Cortex of kidney (tissue), 1 donor: Measurements from ENCODE around the gene ITGB3.
"Not testable (repeated sequence)": the region's sequence is repeated elsewhere in the genome, so short reads cannot be mapped to it uniquely, and the experiment has no call there.

Experiments used
- DNase-seq: peaks from one replicate; lab custom pipeline; 2025; lab: John Stamatoyannopoulos, UW

Gene ITGB3

GRCh38 chr17:47253541-47254402, at the start of gene ITGB3:
ITGB3 (plus strand) TSS chr17:47253827; CDS start chr17:47253862, 35 bp downstream.
- DNase-seq: no peak

DNA sequence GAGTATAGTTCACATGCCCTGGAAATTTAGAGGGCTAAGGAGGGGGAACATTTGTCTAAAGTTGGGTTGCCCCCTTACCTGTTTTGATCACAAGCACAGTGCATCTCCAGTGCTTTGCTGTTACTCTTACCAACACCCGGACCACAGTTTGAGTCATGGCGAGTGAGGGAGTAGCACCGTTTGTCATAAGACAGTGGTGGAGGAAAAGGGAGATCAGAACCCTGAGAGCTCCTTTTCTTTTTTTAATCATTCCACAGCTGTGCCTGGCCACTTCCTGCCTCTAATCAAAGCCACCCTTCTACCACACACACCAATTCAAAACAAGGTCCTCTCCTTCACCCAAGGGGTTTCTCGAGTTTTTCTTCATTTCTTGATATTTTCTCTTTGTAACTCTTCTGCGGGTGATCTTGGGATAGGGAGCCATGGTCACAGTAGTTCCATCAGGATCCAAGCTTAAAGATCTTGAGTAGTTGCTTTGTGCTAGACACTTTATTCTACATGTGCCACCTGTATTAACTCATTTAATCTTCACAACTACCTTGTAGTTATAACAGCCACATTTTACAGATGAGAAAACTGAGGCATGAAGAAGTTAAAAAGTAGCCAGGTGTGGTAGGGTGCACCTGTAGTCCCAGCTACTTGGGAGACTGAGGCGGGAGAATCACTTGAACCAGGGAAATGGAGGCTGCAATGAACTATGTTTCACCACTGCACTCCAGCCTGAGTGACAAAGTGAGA, 49.5 kb upstream of the ITGB3 start:
- DNase-seq: no peak

DNA sequence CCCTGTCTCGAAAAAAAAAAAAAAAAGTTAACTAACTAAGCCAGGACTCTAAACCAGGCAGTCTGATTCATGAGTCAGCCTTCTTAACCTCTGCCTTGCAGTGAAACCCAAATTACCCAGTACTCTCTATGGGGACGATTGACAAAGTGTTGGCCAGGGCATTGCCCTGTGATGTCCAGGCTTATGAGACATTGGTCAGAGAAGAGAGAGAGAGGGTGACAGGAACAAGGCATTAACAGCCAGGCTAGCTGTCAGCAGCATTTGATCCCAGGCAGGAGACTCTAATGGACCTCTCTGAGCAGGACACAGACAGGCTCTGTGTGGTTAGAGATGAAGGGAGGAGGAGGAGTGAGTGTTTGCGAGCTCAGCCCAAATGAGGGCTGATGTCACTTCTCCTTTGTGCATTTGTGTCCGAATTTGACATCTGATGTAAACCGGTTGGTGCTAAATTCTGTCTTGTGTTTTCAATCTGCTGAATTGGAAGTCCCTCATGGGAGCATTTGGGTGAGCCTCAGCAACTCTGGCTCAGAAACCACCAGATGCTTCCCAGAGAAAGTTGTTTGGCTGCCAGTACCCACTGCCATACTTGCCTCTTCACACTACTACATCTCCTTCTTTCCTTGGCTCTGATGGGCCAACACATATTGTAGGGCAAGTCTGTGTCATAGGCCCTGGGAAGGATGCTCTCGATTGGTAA, 48.8 kb upstream of the ITGB3 start:
- no peak for DNase-seq

- DNase-seq: no peak
These were observed 48.1 kb upstream of the ITGB3 start for GRCh38 chr17:47205419-47205963.

GRCh38 chr17:47207143-47208067, 46.2 kb upstream of the ITGB3 start:
- DNase-seq: no peak

DNA sequence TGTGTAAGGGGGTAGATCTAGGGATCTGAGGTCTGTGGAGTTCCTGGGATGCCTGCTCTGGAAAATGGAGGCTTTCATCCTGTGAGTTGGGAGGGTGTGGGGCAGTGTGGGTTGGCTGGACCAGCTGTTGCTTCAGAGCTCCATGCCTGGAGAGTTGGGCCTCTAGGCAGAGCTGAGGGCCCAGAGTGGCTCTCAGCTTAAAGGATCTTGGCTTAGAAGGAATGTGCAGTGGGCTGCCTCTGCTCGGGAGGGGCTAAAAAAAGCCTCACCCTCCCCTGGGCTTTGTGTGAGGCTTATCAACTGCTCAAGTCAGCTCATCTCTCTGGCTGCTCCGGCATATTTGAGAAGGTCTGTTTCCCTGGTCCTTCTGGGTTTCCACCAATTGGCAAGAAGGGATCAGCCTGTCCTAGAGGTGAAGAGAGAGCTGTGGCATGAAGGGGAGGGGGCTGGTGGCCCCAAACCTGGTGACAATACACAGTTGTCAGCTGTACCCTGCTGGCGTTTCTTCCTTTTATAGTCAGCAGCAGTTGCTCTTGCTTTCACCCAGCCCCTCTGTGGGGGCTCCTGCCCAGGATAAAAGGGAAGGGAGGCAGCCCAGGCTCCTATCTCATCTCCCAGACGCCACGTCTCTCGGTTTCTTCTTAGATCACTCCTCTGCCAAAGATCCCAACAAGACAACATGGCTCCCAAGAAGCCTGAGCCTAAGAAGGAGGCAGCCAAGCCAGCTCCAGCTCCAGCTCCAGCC, 44.7 kb upstream of the ITGB3 start, which contains the start of gene MYL4:
TSS of gene MYL4 (plus strand) at position 605 of the 745 bp plus-strand sequence. CDS start at position 680, 75 bp downstream.
- no peak for DNase-seq

- DNase-seq: no peak
These were observed 44.1 kb upstream of the ITGB3 start for GRCh38 chr17:47209499-47209898.

DNA sequence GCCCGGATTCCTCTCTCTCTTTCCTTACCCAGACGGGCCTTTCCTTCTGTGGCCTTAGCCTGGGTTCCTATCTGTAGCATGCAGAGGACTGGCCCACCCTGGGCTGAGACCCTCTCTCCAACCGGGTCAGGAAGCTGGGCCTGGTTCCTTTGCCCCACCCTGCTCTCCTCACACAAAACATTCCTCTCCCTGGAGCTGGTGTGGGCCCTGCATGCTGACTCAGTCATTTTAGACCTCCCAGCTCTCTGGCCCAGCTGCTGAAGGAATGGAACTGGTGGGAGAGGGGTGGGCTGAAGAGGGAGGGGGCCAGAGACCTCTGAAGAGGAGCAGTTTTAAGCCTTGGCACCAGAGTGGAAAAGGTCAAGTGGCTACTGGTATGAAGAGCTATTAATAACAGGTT, 43.5 kb upstream of the ITGB3 start:
- no peak for DNase-seq

DNA sequence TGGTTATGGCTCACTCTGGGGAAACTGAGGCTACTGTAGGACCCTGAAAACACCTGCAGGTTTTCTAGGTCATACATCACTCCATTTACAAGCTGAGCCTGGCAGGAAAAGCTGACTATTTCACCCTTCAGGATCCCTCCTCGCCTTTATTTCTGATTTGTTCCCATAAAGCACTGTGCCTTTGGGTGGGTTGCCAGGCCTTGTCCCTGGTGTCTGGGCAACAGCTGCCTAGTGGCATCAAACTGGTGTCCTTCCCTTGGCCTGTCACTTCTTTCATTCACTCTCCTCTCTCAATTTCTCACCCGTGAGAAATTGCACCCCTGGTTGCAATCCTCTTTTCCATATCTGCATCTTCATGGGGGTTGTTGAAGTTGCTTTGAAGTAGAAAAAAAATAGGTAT, 42.8 kb upstream of the ITGB3 start:
- DNase-seq: no peak

DNA sequence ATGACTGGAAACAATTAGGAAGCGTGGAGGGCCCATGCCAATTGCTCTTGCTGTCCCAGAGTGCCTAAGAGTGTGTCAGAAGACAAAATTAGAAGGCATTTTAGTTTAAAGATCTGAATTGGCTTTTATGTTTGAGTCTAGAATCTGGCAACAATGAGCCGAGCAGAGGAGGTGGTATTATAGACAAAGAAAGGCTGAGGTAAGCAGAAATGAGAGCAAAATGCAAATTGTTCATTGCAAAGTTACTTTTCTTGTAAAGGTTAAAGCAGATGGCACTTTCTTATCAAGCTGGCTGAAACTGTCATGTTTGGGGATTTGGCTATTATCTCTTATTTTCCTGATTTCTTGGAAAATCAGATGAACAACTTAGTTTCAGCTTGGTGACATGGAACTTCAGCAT, 41.2 kb upstream of the ITGB3 start:
- DNase-seq: no peak

- no peak for DNase-seq
These were observed 40.1 kb upstream of the ITGB3 start for GRCh38 chr17:47213540-47213939.

DNA sequence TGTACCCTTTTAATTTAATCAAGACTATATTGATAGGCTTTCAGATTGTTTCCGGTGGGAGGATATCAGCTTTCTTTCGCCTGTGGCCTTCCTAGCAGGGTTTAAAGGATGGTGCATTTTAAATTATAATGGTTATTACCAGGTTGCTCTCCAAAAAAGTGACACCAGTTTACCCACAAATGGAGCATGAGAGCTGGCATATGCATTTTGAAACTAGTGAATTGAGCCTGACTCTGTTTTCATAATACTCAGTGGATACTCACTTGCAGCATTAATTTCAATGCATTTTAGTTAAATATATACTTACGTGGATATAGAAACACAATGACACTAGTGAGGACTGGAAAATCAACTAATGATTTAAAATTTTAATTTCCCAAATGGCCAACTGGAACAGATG, 38.7 kb upstream of the ITGB3 start:
- no peak for DNase-seq

DNA sequence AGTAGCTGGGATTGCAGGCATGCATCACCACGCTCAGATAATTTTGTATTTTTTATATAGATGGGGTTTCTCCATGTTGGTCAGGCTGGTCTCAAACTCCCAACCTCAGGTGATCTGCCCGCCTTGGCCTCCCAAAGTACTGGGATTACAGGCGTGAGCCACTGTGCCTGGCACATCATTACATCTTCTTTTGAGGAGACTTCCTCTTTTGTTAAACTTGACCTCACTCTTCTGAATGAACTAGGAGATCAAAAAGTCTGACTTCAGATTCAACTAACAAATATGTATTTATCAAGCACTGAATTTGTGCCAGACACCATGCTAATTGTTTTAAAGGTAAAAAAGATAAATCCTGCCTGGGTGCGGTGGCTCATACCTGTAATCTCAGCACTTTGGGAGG, 36.8 kb upstream of the ITGB3 start:
- not testable (repeated sequence) for DNase-seq

- DNase-seq: not testable (repeated sequence)
These were observed 36.3 kb upstream of the ITGB3 start for GRCh38 chr17:47217279-47217678.

DNA sequence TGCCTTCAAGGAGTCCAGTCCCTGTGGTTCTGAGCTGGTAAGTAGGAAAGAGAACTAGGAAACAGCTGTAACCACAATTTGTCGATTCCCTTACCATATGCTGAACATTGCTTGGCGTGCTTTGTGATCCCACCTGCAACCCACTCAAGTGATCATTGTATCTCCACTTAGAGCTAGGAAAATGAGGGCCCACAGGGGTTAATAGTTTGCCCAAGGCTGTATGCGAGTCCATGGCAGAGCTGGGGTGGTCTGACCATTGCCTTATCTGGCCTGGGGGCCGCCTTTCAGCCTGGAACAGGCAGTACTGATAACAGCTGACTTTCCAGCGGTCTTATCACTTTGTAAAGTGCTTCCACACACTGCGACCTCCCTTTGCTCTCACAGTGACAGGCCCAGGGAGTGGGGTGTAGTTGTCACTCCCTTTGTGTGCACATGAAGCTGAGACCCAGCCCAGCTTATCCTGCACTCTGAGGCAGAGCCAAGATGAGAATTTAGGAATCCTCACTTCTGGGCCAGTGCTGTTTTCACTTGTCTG, 34.7 kb upstream of the ITGB3 start:
- no peak for DNase-seq

DNA sequence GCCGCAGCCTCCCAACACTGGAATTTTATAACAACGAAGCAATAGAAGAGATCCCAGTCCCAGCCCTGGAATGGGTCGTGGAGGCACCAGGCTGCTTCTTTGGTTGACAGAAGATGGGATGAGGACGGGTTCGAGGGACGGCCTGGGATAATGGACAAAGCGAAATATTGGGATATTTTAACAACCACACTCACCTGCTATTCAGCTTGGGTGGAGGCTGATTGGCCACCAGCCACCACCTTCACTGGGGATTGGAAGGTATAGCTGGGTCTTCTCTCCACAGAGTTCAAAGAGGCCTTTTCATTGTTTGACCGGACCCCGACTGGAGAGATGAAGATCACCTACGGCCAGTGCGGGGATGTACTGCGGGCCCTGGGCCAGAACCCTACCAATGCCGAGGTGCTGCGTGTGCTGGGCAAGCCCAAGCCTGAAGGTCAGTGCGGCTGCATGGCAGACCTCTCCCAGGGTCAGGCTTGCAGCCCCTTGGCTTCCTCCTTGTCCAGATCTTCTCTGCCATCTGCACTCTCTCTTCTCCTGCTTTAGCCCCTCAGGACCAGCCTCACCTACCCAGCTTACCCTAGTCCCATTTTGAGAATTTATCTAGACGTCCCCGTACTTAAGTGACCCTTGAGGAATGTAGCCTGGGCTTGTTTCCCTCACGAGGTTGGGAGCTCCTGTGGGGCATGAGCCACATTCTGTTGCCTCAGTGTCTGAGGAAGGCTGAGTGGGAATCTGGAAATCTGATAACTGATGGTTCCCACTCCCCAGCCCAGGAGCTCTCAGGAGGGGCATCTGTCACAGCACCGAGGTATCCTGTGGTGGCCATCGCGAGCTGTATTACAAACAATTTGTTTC, 33.8 kb upstream of the ITGB3 start:
- no peak for DNase-seq

- no peak for DNase-seq
These were observed 33.1 kb upstream of the ITGB3 start for GRCh38 chr17:47220531-47220999.

GRCh38 chr17:47221154-47221553, 32.5 kb upstream of the ITGB3 start:
- no peak for DNase-seq

GRCh38 chr17:47222047-47222446, 31.6 kb upstream of the ITGB3 start:
- DNase-seq: no peak
